ENCODE data around the gene GALNT7. TPM values are rescaled to one million over a fixed set of nuclear protein-coding genes. Genes with fewer than 3 reads are reported as not detected.

The GALNT7 gene
- total and polyA plus RNA-seq, 2 experiments from 2014 or later, result 12.9 to 14.1 TPM

DNA sequence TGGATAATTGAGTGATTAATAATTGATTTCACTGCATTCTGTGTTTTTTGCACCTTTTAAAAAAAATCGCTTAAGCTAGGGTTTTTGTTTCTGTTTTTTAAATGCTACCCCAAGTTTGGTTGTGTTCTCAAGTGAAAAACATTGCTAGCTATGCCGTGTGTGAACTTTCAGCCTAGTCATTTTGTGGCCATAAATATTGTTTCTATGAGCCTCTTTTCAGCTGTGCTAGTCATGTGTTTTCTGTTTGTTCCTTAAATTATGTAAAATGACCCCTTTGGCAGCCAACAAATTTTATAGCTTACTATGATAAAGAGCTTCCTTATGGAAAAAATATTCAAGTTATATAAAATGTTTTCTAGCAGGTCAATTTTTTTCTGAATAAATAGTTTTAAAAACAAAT, 59.1 kb downstream of the GALNT7 start:
- Histone ChIP-seq H3K36me3 (no peaks in the 10 kb centered on the region), H3K9me3 (ENCODE audit: low read depth) (no peaks in the 10 kb centered on the region), H3K4me1 (ENCODE audit: low read depth) (no peaks in the 10 kb centered on the region), H3K27ac (no peak overlapping the region), H3K27me3 (no peaks in the 10 kb centered on the region), H3K4me3 (no peak overlapping the region)
- TF ChIP-seq, protein P1, sequence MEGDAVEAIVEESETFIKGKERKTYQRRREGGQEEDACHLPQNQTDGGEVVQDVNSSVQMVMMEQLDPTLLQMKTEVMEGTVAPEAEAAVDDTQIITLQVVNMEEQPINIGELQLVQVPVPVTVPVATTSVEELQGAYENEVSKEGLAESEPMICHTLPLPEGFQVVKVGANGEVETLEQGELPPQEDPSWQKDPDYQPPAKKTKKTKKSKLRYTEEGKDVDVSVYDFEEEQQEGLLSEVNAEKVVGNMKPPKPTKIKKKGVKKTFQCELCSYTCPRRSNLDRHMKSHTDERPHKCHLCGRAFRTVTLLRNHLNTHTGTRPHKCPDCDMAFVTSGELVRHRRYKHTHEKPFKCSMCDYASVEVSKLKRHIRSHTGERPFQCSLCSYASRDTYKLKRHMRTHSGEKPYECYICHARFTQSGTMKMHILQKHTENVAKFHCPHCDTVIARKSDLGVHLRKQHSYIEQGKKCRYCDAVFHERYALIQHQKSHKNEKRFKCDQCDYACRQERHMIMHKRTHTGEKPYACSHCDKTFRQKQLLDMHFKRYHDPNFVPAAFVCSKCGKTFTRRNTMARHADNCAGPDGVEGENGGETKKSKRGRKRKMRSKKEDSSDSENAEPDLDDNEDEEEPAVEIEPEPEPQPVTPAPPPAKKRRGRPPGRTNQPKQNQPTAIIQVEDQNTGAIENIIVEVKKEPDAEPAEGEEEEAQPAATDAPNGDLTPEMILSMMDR (IDR thresholded peaks at IDR 0.05; ENCODE audit: low read depth, low read length), result no peak
- DNase-seq (ENCODE audit: low read depth in 1 of 2, low spot score in 1 of 2), result no peak

DNA sequence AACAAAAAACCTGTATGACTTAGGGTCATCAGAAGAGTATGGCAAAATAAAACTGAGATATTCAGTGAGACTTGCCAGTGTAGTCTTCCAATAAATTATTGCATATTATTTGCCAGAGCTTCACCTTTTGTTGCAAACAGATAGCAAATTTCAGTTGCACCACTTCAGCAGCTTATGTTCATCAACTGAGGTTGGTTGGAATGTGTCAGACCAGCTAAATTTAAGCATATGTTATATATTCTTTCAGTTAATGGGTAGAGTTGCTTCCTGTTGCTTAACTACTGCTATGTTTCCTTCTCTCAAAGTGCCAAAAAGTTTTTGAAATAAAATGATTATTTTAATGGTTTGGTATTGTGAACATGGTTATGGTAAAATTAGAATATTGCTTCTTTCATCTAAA, 61.5 kb downstream of the GALNT7 start:
- no peak overlapping the region for H3K4me3 ChIP-seq
- peak in 1 of 2 donors; percentile 29 for DNase-seq (ENCODE audit: low read depth in 1 of 2, low spot score in 1 of 2)
- H3K9me3 ChIP-seq (ENCODE audit: low read depth), result no peaks in the 10 kb centered on the region
- TF ChIP-seq, protein P1 (IDR thresholded peaks at IDR 0.05; ENCODE audit: low read depth, low read length), result no peak
- H3K4me1 ChIP-seq (ENCODE audit: low read depth), result no peaks in the 10 kb centered on the region
- H3K36me3 ChIP-seq, result no peaks in the 10 kb centered on the region
- no peaks in the 10 kb centered on the region for H3K27me3 ChIP-seq
- no peak overlapping the region for H3K27ac ChIP-seq

DNA sequence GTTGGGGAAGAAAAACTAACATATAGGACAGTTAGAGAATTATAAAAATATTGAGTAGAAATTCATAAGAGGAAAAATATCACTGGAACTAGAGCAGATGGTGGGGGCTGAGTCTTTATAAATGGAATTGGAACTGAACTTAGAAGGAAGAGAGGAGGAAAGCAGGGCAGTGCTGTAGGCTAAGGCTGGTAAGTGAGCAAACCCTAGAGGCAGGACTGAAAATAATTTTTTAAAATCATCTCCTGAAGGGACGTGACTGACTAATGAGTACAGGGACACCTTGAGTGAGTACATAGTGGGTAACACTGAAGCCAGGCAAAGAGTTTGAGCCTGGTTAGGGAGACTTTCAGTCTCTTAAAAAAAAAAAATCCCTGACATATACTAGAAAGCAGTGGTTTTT, 63.3 kb downstream of the GALNT7 start:
- Histone ChIP-seq H3K4me1 (ENCODE audit: low read depth) (peaks cover 9% of the 10 kb centered on the region), H3K36me3 (no peaks in the 10 kb centered on the region), H3K27ac (no peak overlapping the region), H3K27me3 (no peaks in the 10 kb centered on the region), H3K9me3 (ENCODE audit: low read depth) (no peaks in the 10 kb centered on the region), H3K4me3 (no peak overlapping the region)
- DNase-seq (ENCODE audit: low read depth in 1 of 2, low spot score in 1 of 2), result peak in 1 of 2 donors; percentile 54
- TF ChIP-seq, protein P1 (IDR thresholded peaks at IDR 0.05; ENCODE audit: low read depth, low read length), result peak; percentile 41

DNA sequence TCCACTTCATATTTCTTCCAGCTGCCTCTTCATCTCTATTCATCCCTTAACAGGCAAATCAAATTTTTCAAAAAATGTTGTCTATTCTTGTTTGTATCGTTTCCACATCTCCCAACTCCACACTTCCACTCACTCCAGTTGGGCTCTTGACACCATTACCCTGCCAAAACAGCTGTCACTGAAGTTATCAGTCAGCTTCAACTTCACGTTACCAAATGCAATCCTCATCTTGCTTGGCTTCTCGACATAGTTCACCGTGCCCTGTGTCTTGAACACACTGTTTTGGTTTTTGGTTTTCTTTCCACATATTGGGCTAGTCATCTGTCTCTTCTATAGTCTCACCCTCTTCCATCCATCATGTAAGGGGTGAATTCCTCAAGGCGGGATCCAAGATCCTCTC, 65.2 kb downstream of the GALNT7 start:
- Histone ChIP-seq H3K27me3 (no peaks in the 10 kb centered on the region), H3K27ac (no peak overlapping the region), H3K36me3 (no peaks in the 10 kb centered on the region), H3K9me3 (ENCODE audit: low read depth) (no peaks in the 10 kb centered on the region), H3K4me1 (ENCODE audit: low read depth) (peaks cover 10% of the 10 kb centered on the region), H3K4me3 (no peak overlapping the region)
- no peak for DNase-seq (ENCODE audit: low read depth in 1 of 2, low spot score in 1 of 2)
- TF ChIP-seq, protein P1 (IDR thresholded peaks at IDR 0.05; ENCODE audit: low read depth, low read length), result no peak

DNA sequence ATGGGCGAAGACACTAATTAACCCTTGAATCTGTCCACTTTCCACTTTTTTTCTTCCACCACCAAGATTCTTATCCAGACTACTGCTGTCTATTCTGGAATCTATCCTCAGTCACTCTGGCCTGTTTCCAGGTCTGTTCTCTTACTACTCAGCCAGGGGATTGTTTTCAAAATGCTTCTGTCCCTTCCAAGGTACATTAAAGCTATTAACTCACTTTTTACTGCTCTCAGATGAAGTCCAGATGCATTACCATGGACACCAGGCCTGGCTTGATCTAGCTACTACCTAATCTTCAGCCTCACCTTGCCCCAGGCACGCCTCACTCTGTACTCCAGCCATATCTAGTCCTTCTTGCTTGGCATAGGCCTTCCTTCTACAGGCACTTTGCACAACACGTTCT, 66.4 kb downstream of the GALNT7 start:
- DNase-seq (ENCODE audit: low read depth in 1 of 2, low spot score in 1 of 2), result no peak
- H3K4me3 ChIP-seq, result no peak overlapping the region
- no peak overlapping the region for H3K27ac ChIP-seq
- TF ChIP-seq, protein P1 (IDR thresholded peaks at IDR 0.05; ENCODE audit: low read depth, low read length), result no peak
- H3K27me3 ChIP-seq, result no peaks in the 10 kb centered on the region
- H3K4me1 ChIP-seq (ENCODE audit: low read depth), result peaks cover 10% of the 10 kb centered on the region
- H3K36me3 ChIP-seq, result no peaks in the 10 kb centered on the region
- H3K9me3 ChIP-seq (ENCODE audit: low read depth), result no peaks in the 10 kb centered on the region

DNA sequence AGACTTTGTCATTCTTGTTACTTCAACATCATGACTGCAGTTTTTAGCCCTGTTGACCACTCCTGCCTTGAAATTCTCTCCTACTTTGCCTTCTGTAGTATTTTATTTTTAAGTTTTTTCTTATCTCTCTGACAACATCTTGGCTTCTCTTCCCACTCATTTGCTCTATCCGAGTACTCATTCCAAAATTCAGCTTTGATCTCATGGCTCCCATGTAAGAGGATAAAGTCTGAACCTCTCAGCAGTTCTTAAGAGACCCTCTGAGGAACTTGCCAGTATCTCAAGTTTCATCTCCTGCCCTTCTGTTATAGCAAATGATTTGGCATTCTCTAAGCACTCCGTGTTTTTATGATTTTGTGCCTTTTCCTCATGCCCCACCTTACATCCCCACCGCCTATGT, 67.7 kb downstream of the GALNT7 start:
- no peaks in the 10 kb centered on the region for H3K36me3 ChIP-seq
- TF ChIP-seq, protein P1 (IDR thresholded peaks at IDR 0.05; ENCODE audit: low read depth, low read length), result no peak
- no peaks in the 10 kb centered on the region for H3K9me3 ChIP-seq (ENCODE audit: low read depth)
- DNase-seq (ENCODE audit: low read depth in 1 of 2, low spot score in 1 of 2), result no peak
- no peaks in the 10 kb centered on the region for H3K27me3 ChIP-seq
- no peak overlapping the region for H3K4me3 ChIP-seq
- H3K4me1 ChIP-seq (ENCODE audit: low read depth), result peaks cover 10% of the 10 kb centered on the region
- H3K27ac ChIP-seq, result no peak overlapping the region
